HUDEP-2 (cell line): ENCODE results near the gene CD34.

Source experiments
- DNase-seq, 76 experiments: peaks; one replicate each; lab custom pipeline; 2025; ENCODE audit not compliant: unreplicated experiment in 76 of 76; lab: John Stamatoyannopoulos, UW

The CD34 gene

DNA sequence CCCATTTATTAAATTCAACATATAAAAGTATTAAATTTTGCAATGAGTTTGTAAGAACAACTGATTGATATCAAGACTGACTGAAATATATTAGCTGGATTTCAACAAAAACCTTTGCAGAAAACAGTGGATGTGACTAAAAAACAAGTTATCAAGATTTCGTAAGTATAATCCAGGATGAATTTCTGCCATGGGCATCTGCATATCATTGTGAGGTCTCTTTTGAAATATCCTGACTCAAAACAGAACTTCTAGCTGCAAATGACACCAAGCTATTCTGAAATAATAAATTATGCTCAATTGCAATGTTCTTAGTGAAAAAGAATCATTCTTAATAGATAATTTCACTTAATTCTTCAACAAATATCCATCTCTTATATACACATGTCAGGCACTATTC lies 52.6 kb downstream of the CD34 start:
- DNase-seq: no peak

DNA sequence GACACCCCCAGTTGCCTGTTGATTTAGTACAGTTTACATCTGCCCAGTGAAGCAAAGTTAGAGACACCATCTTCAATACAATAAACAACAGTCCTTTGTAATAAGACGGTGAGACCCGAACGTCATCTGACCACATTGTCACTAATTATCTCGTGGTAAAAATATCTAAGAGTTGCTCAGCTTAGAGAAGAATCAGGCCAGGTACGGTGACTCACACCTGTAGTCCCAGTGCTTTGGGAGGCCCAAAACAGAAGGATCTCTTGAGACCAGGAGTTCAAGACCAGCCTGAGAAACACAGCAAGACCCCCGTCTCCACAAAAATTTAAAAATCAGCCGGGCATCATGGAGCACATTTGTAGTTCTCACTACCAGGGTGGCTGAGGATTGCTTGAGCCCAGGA lies 53.5 kb downstream of the CD34 start:
- DNase-seq: no peak

DNA sequence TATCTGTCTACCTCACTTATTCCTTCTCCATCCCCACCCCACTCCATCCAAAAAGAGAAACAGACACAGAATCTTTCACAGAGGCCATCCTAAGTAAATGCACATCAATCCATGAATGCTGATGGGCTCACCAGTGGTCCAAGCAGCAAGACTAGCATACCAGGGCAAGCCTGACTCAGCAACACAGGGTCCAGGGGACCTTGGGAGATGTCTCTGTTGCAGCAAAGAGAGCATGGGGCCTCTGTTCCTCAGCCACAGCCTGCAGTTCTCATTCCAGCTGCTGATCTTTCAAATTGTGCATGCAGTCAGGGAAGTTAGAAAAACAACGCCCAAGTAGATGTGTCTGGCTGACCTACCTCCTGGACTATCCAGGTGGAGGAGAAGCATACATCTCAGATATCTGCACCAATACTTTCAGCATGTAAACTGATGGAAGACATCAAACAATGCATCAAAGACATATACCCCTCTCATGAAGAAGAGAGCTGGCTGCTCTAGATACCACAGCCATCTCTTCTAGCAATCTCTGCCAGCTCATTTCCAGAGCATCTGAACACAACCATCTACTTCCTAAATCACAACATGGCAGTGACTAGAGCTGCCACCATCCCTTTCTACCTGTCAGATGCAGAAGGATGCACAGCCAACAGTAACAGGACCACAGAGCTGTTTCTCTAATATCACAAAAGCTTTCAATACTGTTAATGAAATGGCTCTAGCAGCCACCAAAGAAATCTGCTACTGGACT lies 54.5 kb downstream of the CD34 start:
- no peak for DNase-seq

DNA sequence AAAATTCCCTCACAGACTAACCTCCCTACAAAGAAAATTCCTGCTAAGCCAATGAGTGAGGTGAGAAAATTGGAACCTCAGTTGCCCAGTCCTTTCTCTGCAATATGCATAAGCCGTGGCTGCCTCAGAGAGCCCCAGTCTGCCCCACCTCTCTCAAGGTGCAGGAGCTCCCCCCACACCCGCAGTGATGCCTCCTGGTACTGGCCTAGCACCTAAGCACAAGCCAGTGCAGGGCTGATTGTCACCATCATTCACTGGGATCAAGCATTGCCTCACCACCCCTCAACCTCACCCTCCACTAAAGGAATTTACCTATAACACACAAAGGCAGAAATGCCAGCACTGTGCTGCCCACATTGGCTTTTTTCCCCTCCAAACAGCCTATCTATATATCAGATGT lies 56.9 kb downstream of the CD34 start:
- no peak for DNase-seq

DNA sequence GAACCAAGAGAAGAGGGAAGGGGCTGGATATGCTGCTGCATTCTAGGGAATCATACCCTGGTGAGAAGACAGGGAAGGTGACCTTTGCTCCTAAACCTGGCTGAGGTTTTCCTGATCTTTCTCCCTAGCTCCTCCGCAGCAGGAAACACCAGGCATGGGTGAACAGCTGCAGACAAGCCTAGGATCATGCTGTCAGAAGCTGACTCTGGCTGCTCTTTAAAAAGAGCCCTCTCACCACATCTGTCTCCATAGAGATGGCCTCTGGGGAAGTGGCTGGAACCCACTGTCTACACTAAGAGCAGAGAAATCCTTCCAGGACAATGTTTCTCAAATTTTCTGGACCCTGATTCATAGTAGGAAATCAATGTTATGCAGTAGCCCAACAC lies 57.6 kb downstream of the CD34 start:
- DNase-seq: no peak

DNA sequence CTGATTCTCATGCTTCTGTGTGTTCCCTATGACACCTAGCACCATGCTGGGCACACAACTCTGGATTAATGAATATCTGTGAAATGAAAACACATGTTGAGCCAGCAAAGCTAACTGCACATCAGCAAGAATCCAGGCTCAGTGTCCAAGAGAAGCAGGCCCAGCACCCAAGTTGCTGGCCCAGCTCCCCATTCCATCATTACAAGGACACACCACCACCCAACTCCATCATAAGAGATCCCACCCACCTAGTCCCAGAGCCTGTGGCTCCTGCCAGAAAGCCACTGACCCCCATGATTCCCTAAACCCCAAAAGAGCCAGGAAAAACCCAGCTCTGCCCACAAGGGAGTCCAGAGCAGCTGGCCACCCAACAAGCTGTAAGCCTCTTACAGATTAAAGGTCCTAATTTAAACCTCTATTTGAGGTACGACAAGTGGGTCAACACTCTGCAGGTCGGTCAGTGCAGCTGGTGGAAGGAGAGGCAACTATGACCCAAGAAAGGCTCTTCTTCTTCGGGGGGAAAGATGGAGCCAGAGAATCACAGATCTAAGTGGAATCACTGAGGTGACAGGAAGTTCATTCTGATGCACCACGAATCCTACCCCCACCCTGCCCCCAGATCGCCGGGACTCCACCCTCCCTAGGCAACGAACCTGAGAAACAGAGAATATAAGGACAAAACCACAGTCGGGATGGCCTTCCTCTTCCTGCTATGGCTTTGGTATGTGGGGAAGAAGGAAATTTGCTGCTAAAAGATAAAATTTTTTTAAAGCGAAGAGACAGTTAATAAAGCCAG lies 58.2 kb downstream of the CD34 start:
- no peak for DNase-seq

DNA sequence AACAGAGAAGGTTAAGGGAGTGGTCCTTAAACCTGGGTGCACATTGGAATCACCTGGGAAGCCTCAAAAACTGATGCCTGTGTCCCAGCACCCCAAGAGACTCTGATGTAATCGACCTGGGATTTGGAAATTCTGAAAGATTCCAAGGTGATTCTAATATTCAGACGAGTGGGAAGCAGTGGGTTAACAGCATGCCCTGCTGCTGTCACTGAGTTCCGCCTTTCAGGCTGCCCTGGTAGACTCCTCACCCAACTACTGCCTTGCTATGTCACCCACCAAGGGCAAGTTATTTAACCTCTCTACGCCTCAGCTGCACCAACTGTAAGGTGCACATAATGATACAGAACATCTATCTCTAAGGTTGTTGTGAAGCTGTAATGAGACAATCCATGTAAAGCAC lies 59.2 kb downstream of the CD34 start:
- no peak for DNase-seq

DNA sequence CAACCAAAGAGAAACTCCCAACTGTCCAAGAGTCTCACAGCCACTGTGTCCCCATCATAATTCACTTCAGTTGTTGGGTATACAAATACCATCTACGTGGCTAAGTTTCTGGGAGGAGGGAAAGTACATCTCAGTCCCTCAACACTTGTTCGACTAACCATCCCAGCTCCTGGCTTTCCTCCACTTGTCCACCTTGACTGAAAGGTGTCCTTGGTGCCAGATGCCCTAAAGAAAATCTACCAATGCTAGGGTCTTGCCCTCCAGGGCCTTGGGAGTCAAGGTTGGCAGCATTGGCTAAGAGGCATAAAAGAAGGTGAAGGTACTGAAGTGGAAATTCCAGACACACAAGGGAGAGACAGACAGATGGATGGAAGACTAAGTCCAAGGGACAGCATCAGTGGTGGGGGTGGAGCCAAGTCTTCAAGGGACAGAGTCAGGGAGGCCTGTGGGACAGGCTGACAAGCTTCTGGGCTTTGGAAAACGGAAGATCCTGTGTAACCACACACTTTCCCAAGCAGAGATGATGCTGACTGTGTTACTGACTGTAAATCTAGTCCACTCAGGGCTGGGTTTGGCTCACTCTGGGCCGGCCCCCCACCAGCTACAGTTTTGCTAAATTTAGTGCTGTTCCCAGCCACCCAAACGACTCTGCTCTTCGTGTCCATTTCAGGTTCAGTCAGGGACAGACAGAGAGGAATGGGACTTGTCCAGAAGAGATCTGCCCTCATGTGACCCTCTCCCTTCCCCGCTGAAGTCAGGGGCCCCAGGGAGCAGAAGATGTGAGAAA lies 60.1 kb downstream of the CD34 start:
- DNase-seq: no peak

DNA sequence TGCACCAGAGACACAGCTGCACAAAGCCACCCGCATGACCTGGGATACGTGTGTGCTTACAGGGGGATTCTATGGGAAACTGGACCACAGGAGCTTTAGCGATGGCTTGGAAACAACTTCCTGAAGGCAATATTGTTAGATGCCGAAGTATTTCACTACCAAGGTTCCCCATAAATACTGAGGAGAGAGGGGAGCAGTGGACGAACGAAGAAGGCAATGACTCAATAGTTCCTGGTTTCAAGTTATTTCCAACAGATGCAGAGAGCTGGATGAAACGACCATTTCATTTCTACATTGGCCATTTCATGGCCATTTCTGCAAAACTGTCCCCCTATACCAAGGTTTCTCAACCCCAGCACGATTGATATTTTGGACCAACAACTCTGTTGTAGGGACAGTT lies 61.3 kb downstream of the CD34 start:
- DNase-seq: no peak

DNA sequence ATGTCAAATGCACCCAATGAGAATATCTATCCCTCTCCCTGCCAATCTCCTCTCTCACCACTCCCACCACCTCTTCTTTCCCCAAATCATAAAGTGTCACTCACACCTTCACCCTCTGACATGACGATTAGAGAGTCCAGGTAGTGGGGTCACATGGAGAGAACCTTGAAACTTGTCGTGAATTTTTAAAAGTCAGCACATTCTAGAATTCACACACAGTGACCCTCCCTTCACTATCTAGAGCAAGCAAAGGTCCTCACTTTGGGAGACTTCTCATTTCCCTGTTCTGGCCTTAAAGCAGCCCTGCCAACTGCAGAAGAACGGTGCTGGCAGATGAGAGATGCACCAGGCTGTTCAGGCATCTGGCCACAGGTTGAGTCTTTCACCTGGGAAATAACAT lies 61.9 kb downstream of the CD34 start:
- no peak for DNase-seq

DNA sequence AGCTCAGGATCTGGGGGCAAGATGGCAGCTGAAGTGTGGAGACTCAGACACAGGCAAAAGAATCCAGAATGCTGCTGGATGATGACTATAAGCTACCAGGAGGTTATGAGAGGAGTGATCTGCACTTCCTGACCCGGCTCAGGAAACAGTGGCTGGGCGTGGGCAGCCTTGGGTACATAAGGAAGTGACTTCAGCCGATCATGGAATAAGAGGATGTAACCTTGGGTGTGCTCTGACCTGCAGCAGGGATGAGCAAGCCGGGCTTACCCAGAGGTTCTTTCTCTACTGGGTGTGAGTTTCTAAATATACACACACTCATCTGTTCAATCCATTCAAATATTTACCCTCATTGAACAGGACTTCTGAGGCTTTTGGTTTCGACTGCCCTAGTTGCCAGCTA lies 62.7 kb downstream of the CD34 start:
- DNase-seq: no peak

DNA sequence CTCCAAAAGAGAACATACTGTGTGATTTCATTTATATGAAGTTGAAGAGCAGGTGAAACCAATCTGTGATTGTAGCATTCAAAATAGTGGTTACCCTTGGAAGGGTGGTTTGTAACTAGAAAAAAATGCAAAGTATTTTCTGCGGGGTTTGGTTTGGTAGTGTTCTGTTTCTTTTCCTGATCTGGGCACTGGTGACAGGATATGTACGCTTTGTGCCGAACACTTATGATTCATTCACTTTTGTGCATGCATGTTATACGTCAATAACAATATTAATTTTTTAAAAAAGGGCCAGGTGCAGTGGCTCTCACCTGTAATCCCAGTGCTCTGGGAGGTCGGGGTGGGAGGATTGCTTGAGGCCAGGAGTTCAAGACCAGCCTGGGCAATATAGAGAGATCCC lies 63.8 kb downstream of the CD34 start:
- no peak for DNase-seq

DNA sequence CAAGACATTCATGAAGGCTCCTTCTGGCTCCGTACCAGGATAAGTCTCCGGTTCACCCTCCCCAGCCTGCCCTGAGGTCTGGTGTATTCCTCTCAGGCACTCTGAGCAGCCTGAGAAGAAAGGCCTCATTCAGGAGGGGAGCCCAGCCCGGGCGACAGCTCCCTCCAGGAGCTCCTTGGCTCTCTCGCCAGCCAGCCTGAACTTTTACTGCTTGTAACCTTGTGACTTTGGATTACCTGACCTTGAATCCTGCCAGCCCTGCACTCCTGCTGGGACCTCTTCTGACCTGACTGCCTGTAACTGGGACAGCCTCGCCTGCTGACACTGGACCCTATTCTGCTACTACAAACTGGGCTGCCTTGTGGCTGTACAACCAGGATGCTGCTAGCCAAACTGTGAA lies 65.8 kb downstream of the CD34 start:
- no peak for DNase-seq

DNA sequence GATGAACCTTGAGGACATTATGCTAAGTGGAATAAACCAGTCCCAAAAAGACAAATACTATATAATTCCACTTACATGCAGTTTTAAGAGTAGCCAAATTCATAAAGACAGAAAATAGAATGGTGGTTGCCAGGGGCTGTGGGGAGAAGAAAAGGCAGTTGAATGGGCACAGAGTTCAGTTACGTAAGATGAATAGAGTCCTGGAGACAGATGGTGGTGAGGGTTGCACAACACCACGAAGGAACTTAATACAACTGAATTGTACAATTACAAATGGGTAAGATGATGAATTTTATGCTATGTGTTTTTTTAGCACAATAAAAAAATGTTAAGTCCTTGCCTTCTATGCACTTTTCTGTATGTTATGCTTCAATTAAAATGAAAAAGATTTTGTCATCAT lies 66.6 kb downstream of the CD34 start:
- no peak for DNase-seq

DNA sequence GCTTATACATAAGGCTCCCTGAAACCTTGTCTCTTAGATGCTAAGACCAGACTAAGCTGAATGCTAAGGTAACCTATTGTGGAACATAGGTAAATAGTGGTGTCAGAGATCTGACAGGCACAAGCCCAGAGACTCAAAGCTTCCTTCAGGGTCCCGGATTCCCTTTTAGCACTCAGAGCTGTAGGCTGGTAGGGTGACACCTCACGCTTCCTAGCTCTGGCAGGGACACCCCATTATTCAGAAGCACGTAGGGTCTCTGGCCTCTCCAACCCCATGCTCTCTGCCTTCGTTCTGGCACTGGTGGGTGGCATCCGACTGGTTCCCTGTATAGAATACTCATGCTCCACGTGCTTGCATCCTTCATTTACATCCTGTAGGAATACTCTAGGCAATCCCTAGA lies 68.4 kb downstream of the CD34 start:
- no peak for DNase-seq

DNA sequence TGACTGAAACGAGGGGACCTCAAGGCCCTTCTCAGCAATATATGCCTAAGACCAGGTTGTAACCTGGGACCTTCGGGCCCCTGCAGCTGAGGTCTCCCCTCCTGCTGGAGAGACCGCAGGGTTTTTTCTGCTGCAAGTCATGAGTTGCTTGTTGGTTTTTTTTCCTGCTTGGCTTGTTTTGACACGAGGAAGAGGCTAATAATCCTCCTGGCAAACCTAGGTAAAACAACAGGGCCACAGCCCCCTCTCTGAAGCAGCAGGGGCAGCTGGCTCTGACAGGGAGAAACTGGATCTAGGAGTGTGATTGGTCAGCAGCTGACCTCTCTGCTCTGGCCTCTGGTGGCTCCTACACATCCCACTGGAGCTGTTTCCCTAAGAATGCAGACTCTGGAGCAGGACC lies 69.0 kb downstream of the CD34 start:
- no peak for DNase-seq

DNA sequence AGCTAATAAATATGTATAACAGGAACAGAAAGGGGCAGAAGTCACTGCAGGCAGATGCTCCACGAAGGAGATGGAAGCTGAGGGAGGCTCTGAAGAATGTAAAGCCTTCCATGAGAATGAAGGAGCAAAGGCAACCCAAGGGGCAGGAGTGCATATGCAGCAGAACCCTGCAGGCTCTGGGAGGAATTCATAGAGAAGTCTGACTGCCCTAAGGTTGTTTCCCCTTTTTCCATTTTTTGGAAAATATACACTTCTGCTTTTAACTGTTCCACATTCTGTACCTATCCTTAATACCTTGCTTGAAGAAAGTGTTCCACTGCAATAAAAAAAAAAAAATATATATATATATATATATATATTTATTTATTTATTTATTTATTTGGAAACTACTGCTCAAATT lies 69.6 kb downstream of the CD34 start:
- DNase-seq: no peak

DNA sequence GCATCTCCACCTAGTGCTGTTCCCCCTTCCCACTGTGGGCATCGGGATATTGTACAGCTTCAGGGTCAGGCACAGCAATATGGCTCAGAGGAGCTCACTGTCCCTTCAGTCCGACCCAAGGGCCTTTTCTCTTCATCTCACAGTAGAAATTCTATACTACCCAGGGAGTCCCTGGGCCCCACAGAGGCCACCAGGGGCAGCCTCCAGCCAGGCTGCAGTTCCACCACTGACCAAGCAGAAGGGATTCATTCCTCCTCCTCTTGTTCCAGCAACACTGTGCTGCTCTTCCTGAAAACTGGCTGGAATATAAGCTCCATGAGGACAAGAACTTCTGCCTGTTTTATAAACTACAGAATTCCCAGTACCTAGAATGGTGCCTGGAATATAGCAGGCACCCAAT lies 70.5 kb downstream of the CD34 start:
- no peak for DNase-seq

DNA sequence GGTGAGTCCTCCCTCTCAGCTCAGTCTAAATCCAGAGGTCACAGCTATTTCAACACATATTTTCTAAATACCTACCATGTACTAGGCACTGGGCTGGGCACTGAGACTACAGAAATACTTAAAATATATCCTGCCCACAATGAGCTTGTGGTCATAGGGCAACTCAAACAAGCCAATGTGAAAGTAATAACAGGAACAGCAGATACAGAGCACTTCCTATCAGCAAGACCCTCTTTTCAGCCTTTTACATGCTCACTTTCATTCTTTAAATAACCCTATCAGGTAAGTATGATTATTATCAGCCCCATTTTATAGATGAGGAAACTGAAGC lies 71.9 kb downstream of the CD34 start:
- DNase-seq: no peak

DNA sequence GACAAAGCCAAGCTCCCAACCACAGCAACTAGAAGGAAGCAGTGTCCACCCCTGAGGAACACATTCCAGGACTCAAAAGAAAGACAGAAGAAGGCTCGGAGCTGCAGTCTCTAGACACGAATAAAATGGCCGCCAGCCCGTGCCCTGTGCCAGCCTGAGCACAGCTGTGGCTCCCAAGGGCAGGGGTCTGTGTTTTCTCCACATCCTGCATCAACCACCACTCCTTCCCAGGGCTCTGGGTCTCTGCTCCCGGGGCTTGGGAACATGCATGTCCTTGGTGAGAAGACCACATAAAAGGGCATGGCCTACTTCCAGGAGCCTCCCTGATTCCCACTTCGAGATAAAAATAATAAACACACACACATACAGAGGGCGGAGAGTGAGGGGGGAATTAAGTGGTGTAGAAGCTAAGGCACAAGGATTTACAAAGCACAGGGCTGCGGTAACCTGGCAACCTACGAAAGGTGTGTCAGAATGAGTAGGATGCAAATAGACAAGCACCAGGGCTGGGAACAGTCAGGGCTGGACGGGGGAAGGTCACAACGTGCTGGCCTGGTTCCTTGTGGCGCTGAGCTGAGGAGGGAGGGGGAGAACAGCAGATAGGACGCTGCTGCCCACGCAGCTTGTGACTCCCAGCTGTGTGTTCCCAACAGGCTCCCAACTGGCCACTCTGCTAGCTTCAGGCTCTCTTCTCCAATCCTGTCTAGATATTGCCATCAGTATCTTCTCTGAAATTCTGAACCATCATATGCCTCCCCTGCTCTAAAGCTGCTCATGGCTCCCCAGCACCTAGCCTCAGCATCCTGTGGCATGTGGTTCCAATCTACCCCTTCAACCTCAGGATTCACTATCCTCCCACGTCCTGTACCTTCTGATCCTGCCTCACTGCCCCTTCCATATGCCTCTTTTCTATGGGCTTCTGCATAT lies 72.5 kb downstream of the CD34 start:
- peak in 8 of 76 experiments; percentile 14 to 40 (median 28) for DNase-seq

DNA sequence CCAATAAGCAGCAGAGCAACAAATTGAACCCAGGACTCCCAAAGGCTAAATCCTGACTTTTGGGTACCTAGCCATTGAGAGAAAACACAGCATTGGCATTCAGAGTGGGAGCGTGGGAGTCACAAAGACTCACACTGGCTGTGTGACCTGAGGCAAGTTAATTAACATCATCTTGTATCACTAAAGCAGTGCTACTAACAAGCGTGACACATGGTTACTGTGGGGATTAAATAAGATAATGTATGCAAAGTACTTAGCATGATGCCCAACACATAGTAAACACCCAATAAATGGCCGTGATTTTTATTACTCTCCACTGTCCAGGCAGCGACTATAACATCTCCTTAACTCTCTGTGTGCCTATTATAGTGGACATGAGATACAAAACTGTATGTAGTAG lies 73.3 kb downstream of the CD34 start:
- DNase-seq: no peak
